Measurements from ENCODE around the gene PDLIM3. TPM values are rescaled to one million over a fixed set of nuclear protein-coding genes. Genes with fewer than 3 reads are reported as not detected.
"Not testable (repeated sequence)": the region's sequence is repeated elsewhere in the genome, so short reads cannot be mapped to it uniquely, and the experiment has no call there.

Gene PDLIM3
- total and polyA plus RNA-seq, 2 experiments from 2014 or later: 8.5 to 18.0 TPM

- TF ChIP-seq, protein P1, sequence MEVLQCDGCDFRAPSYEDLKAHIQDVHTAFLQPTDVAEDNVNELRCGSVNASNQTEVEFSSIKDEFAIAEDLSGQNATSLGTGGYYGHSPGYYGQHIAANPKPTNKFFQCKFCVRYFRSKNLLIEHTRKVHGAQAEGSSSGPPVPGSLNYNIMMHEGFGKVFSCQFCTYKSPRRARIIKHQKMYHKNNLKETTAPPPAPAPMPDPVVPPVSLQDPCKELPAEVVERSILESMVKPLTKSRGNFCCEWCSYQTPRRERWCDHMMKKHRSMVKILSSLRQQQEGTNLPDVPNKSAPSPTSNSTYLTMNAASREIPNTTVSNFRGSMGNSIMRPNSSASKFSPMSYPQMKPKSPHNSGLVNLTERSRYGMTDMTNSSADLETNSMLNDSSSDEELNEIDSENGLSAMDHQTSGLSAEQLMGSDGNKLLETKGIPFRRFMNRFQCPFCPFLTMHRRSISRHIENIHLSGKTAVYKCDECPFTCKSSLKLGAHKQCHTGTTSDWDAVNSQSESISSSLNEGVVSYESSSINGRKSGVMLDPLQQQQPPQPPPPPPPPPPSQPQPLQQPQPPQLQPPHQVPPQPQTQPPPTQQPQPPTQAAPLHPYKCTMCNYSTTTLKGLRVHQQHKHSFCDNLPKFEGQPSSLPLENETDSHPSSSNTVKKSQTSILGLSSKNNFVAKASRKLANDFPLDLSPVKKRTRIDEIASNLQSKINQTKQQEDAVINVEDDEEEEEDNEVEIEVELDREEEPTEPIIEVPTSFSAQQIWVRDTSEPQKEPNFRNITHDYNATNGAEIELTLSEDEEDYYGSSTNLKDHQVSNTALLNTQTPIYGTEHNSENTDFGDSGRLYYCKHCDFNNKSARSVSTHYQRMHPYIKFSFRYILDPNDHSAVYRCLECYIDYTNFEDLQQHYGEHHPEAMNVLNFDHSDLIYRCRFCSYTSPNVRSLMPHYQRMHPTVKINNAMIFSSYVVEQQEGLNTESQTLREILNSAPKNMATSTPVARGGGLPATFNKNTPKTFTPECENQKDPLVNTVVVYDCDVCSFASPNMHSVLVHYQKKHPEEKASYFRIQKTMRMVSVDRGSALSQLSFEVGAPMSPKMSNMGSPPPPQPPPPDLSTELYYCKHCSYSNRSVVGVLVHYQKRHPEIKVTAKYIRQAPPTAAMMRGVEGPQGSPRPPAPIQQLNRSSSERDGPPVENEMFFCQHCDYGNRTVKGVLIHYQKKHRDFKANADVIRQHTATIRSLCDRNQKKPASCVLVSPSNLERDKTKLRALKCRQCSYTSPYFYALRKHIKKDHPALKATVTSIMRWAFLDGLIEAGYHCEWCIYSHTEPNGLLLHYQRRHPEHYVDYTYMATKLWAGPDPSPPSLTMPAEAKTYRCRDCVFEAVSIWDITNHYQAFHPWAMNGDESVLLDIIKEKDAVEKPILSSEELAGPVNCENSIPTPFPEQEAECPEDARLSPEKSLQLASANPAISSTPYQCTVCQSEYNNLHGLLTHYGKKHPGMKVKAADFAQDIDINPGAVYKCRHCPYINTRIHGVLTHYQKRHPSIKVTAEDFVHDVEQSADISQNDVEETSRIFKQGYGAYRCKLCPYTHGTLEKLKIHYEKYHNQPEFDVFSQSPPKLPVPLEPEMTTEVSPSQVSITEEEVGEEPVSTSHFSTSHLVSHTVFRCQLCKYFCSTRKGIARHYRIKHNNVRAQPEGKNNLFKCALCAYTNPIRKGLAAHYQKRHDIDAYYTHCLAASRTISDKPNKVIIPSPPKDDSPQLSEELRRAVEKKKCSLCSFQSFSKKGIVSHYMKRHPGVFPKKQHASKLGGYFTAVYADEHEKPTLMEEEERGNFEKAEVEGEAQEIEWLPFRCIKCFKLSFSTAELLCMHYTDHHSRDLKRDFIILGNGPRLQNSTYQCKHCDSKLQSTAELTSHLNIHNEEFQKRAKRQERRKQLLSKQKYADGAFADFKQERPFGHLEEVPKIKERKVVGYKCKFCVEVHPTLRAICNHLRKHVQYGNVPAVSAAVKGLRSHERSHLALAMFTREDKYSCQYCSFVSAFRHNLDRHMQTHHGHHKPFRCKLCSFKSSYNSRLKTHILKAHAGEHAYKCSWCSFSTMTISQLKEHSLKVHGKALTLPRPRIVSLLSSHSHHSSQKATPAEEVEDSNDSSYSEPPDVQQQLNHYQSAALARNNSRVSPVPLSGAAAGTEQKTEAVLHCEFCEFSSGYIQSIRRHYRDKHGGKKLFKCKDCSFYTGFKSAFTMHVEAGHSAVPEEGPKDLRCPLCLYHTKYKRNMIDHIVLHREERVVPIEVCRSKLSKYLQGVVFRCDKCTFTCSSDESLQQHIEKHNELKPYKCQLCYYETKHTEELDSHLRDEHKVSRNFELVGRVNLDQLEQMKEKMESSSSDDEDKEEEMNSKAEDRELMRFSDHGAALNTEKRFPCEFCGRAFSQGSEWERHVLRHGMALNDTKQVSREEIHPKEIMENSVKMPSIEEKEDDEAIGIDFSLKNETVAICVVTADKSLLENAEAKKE (CRISPR knock-in tag; IDR thresholded peaks at IDR 0.05): no peak
- TF ChIP-seq CREB1 (CRISPR knock-in tag; IDR thresholded peaks at IDR 0.05; ENCODE audit: low read depth): no peak
These were observed 22.8 kb downstream of the PDLIM3 start (continued) for GRCh38 chr4:185512516-185512915.

DNA sequence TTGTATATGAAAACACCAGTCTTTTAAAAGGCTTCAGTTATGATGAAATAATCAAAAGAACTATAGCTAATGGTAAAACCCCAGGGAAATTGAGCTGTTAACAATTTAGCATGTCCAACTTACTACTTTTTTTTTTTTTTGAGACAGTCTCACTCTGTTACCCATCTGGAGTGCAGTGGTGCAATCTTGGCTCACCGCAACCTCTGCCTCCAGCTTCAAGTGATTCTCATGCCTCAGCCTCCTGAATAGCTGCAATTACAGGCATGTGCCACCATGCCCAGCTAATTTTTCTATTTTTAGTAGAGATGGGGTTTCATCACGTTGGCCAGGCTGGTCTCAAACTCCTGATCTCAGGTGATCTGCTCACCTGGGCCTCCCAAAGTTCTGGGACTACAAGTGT lies 24.1 kb downstream of the PDLIM3 start:
- H3K79me2 ChIP-seq (replicated peaks; ENCODE audit: insufficient read depth); H3K4me3 ChIP-seq; H3K4me1 ChIP-seq (ENCODE audit: insufficient read depth); H3K27ac ChIP-seq (ENCODE audit: low read depth); H3K27me3 Mint-ChIP-seq (ENCODE audit: insufficient read depth, low read depth, poor library complexity); H2AFZ ChIP-seq; H4K20me1 ChIP-seq (replicated peaks; ENCODE audit: insufficient read depth); H3K27me3 ChIP-seq (ENCODE audit: insufficient read depth); H3F3A ChIP-seq (replicated peaks; ENCODE audit: low read depth); DNase-seq (ENCODE audit: low spot score); H3K36me3 Mint-ChIP-seq (ENCODE audit: low read depth); H3K9me3 Mint-ChIP-seq; H3K4me3 Mint-ChIP-seq; H3K4me1 Mint-ChIP-seq; ATAC-seq; H3K4me2 ChIP-seq; H3K27ac Mint-ChIP-seq; H3K36me3 ChIP-seq (ENCODE audit: insufficient read depth); H3K9me2 ChIP-seq (ENCODE audit: insufficient read depth): not testable (repeated sequence)

GRCh38 chr4:185510806-185511205 lies 24.5 kb downstream of the PDLIM3 start:
- Histone ChIP-seq H3K4me3 (no peak overlapping the region), H3K4me1 (ENCODE audit: insufficient read depth) (no peaks in the 10 kb centered on the region; the same call in 1 of the 2 replicates), H3K27ac (ENCODE audit: low read depth) (no peak overlapping the region), H2AFZ (no peak overlapping the region), H3F3A (replicated peaks; ENCODE audit: low read depth) (no peaks in the 10 kb centered on the region), H3K9me2 (ENCODE audit: insufficient read depth) (no peaks in the 10 kb centered on the region), H3K27me3 (ENCODE audit: insufficient read depth) (no peaks in the 10 kb centered on the region), H4K20me1 (replicated peaks; ENCODE audit: insufficient read depth) (no peaks in the 10 kb centered on the region), H3K36me3 (ENCODE audit: insufficient read depth) (no peaks in the 10 kb centered on the region), H3K79me2 (replicated peaks; ENCODE audit: insufficient read depth) (no peaks in the 10 kb centered on the region), H3K4me2 (no peak overlapping the region)
- no peaks in the 10 kb centered on the region for H3K27me3 Mint-ChIP-seq (ENCODE audit: insufficient read depth, low read depth, poor library complexity)
- no peaks in the 10 kb centered on the region for H3K9me3 Mint-ChIP-seq
- H3K36me3 Mint-ChIP-seq (ENCODE audit: low read depth): no peaks in the 10 kb centered on the region
- DNase-seq (ENCODE audit: low spot score) (no peak), ATAC-seq (no peak)
- H3K27ac Mint-ChIP-seq: no peak overlapping the region
- no peaks in the 10 kb centered on the region for H3K4me1 Mint-ChIP-seq
- no peak overlapping the region for H3K4me3 Mint-ChIP-seq
- TF ChIP-seq, protein P2, sequence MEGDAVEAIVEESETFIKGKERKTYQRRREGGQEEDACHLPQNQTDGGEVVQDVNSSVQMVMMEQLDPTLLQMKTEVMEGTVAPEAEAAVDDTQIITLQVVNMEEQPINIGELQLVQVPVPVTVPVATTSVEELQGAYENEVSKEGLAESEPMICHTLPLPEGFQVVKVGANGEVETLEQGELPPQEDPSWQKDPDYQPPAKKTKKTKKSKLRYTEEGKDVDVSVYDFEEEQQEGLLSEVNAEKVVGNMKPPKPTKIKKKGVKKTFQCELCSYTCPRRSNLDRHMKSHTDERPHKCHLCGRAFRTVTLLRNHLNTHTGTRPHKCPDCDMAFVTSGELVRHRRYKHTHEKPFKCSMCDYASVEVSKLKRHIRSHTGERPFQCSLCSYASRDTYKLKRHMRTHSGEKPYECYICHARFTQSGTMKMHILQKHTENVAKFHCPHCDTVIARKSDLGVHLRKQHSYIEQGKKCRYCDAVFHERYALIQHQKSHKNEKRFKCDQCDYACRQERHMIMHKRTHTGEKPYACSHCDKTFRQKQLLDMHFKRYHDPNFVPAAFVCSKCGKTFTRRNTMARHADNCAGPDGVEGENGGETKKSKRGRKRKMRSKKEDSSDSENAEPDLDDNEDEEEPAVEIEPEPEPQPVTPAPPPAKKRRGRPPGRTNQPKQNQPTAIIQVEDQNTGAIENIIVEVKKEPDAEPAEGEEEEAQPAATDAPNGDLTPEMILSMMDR (conservative IDR thresholded peaks at IDR 0.05; ENCODE audit: low read depth in 2 of 2): no peak
- TF ChIP-seq STAT1 (IDR thresholded peaks at IDR 0.05; ENCODE audit: unreplicated experiment) (no peak), EZH2phosphoT487 (IDR thresholded peaks at IDR 0.05; ENCODE audit: unreplicated experiment) (no peak)

Measured in GM23338 (cell line).